NCI-H345 treated with DMSO at 0.1 percent for 48 hours (cell line): Measurements from ENCODE around the gene APCDD1.
"Not testable (repeated sequence)": the region's sequence is repeated elsewhere in the genome, so short reads cannot be mapped to it uniquely, and the experiment has no call there.

Experiments used
- DNase-seq: peaks from one replicate; lab custom pipeline; 2025; ENCODE audit not compliant: unreplicated experiment; lab: John Stamatoyannopoulos, UW

The APCDD1 gene

GRCh38 chr18:10524507-10525370, 70.3 kb downstream of the APCDD1 start:
- no peak for DNase-seq

GRCh38 chr18:10525371-10525691, 70.9 kb downstream of the APCDD1 start:
- DNase-seq, result no peak

GRCh38 chr18:10525697-10526560, 71.5 kb downstream of the APCDD1 start, which contains the start of gene NAPG:
TSS of gene NAPG (plus strand) at chr18:10526027. CDS start at chr18:10526103, 76 bp downstream.
- DNase-seq, result peak; percentile 83

GRCh38 chr18:10526561-10526949, 72.1 kb downstream of the APCDD1 start:
- no peak for DNase-seq

- no peak for DNase-seq
Measured at GRCh38 chr18:10528439-10528838, 74.0 kb downstream of the APCDD1 start.

- no peak for DNase-seq
Measured at GRCh38 chr18:10530002-10530401, 75.6 kb downstream of the APCDD1 start.

- DNase-seq, result no peak
Measured at GRCh38 chr18:10530852-10531251, 76.4 kb downstream of the APCDD1 start.

GRCh38 chr18:10533111-10533510, 78.7 kb downstream of the APCDD1 start:
- no peak for DNase-seq

- DNase-seq, result no peak
Measured at GRCh38 chr18:10536280-10536679, 81.8 kb downstream of the APCDD1 start.

GRCh38 chr18:10537765-10538164, 83.3 kb downstream of the APCDD1 start:
- DNase-seq, result no peak

- DNase-seq, result not testable (repeated sequence)
Measured at GRCh38 chr18:10539124-10539523, 84.7 kb downstream of the APCDD1 start.
